Natural killer cell (primary cell): ENCODE results near the gene ST6GALNAC3. TPM values are rescaled to one million over a fixed set of nuclear protein-coding genes. Genes with fewer than 3 reads are reported as not detected.

Experiments
- ATAC-seq, 3 donors: fragments of 150-1000 bp in 2 of 3; fragments of 200-7000 bp in 1 of 3; cut with Tn5 transposase; 1 replicate in 1 of 3; 2 replicates in 2 of 3; pipeline ENCODE4 v1.10.0; 2021; ENCODE audit warnings: mild to moderate bottlenecking in 2 of 3, moderate library complexity in 2 of 3
- DNase-seq, 2 donors: peaks; one replicate each; pipeline versions ENCODE4 v3.0.0 to v3.0.0-alpha.2; 2013 to 2021; ENCODE audit warnings: mixed read lengths in 1 of 2
- H3K27ac ChIP-seq: one replicate; pipeline ENCODE4 v1.5.1; 2013; ENCODE audit warnings: mild to moderate bottlenecking, low read length
- H3K27me3 ChIP-seq: one replicate; pipeline ENCODE4 v1.6.1; 2013; ENCODE audit warnings: low read length; ENCODE audit not compliant: control insufficient read depth, insufficient read depth
- H3K36me3 ChIP-seq: one replicate; pipeline ENCODE4 v1.6.1; 2013; ENCODE audit warnings: low read length; ENCODE audit not compliant: control insufficient read depth, insufficient read depth
- H3K4me1 ChIP-seq: one replicate; pipeline ENCODE4 v1.6.1; 2013; ENCODE audit warnings: low read length; ENCODE audit not compliant: control insufficient read depth, insufficient read depth
- H3K4me3 ChIP-seq: one replicate; pipeline ENCODE4 v1.5.1; 2013; ENCODE audit warnings: low read length
- H3K9me3 ChIP-seq: one replicate; pipeline ENCODE4 v1.6.1; 2013; ENCODE audit warnings: low read length; ENCODE audit not compliant: control insufficient read depth, insufficient read depth
- H3K27ac Mint-ChIP-seq, 2 donors: one replicate each; pipeline ENCODE4 v1.8.0; 2022; ENCODE audit warnings: mild to moderate bottlenecking in 2 of 2, mixed read lengths in 2 of 2, moderate library complexity in 1 of 2
- H3K27me3 Mint-ChIP-seq, 2 donors: one replicate each; pipeline ENCODE4 v1.8.0; 2022; ENCODE audit warnings: low read depth in 2 of 2, mixed read lengths in 2 of 2
- H3K36me3 Mint-ChIP-seq: one replicate; pipeline ENCODE4 v1.8.0; 2022; ENCODE audit warnings: mixed read lengths
- H3K4me1 Mint-ChIP-seq, 2 donors: one replicate each; pipeline ENCODE4 v1.8.0; 2022; ENCODE audit warnings: mixed read lengths in 2 of 2
- H3K4me3 Mint-ChIP-seq: one replicate; pipeline ENCODE4 v1.8.0; 2022; ENCODE audit warnings: mild to moderate bottlenecking, moderate library complexity, mixed read lengths
- H3K9me3 Mint-ChIP-seq, 2 donors: one replicate each; pipeline ENCODE4 v1.8.0; 2022; ENCODE audit warnings: mixed read lengths in 2 of 2
- WGBS: methylation state at CpG from one replicate; pipeline ENCODE4 v1.1.7; 2013; ENCODE audit warnings: missing lambda C conversion rate; ENCODE audit not compliant: insufficient coverage; 5-methylcytosine and 5-hydroxymethylcytosine counted together
- intact Hi-C: fragments of 100-400 bp; cut with micrococcal nuclease; formaldehyde crosslinking; loops from one replicate; pipeline ENCODE4 v1.14.2; 2022
- total RNA-seq, 4 donors: library from RNA; stranded (reverse); fragments of 120-200 nt in 1 of 4; gene quantifications; one replicate each; pipeline versions ENCODE4 v1.2.3 to v1.2.4, GENCODE V29; 2013 to 2022
- TF ChIP-seq, protein P1 (sequence below): fragments of 200-600 bp; IDR thresholded peaks from one replicate; pipeline ENCODE4 v1.8.0; 2022; ENCODE audit warnings: antibody characterized with exemption

The ST6GALNAC3 gene
- total RNA-seq, 3 donors from 2014 or later (not counting 1 experiment from before 2014, with no cell fraction given): not detected

DNA sequence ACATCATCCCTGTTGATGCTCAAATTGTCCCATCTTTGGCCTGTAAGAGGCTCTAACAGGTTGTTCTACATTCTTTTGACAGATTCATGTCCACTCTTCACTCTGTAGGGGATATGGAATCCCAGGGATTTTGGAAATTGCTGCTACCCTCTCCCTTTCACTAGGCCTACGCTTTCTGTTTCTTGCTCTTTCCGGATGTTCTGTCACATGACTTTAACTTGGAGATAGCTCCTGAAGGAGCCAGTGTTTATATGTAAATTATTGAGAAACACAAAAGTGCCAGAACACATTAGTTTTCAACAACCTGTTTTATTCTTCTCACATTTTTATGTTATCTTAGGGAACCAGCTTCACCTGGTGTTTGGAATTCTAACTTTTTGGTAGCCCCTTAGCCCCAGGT lies 505.7 kb downstream of the ST6GALNAC3 start:
- Mint-ChIP-seq H3K27ac (no peak overlapping the region), H3K27me3 (no peaks in the 10 kb centered on the region), H3K4me3 (no peak overlapping the region), H3K9me3 (no peaks in the 10 kb centered on the region), H3K36me3 (no peaks in the 10 kb centered on the region), H3K4me1 (no peaks in the 10 kb centered on the region)
- DNase-seq (no peak), ATAC-seq (no peak)
- no peaks in the 10 kb centered on the region for H3K36me3 ChIP-seq
- H3K27me3 ChIP-seq: no peaks in the 10 kb centered on the region
- TF ChIP-seq, protein P1, sequence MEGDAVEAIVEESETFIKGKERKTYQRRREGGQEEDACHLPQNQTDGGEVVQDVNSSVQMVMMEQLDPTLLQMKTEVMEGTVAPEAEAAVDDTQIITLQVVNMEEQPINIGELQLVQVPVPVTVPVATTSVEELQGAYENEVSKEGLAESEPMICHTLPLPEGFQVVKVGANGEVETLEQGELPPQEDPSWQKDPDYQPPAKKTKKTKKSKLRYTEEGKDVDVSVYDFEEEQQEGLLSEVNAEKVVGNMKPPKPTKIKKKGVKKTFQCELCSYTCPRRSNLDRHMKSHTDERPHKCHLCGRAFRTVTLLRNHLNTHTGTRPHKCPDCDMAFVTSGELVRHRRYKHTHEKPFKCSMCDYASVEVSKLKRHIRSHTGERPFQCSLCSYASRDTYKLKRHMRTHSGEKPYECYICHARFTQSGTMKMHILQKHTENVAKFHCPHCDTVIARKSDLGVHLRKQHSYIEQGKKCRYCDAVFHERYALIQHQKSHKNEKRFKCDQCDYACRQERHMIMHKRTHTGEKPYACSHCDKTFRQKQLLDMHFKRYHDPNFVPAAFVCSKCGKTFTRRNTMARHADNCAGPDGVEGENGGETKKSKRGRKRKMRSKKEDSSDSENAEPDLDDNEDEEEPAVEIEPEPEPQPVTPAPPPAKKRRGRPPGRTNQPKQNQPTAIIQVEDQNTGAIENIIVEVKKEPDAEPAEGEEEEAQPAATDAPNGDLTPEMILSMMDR: no peak
- H3K4me1 ChIP-seq: no peaks in the 10 kb centered on the region
- no peaks in the 10 kb centered on the region for H3K9me3 ChIP-seq
- H3K4me3 ChIP-seq: no peak overlapping the region
- WGBS: no CpG with 5 or more reads among the region's 2 CpGs
- intact Hi-C loops: no loop called here
- no peak overlapping the region for H3K27ac ChIP-seq

DNA sequence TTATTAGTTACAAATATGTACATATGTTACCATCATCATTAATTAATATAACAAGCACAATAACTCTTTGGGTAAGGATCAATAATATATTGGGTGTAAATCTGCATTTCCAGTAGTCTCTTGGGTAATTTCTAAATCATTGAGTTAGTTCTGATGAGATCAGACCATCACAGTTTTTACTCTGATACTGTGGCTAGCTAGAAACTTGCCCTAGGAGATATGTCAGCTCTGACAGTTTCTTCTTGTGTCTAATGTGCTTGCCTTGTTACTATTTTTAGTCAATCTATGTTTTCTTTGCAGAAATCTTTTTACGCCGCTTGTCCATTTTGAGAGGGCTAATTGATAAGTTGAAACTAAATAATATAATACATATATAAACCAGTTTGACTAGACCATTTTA lies 507.2 kb downstream of the ST6GALNAC3 start:
- Mint-ChIP-seq H3K9me3 (no peaks in the 10 kb centered on the region), H3K4me3 (no peak overlapping the region), H3K4me1 (no peaks in the 10 kb centered on the region), H3K27me3 (no peaks in the 10 kb centered on the region), H3K36me3 (no peaks in the 10 kb centered on the region), H3K27ac (no peak overlapping the region)
- TF ChIP-seq, protein P1: no peak
- no peak for DNase-seq
- no peak for ATAC-seq
- Histone ChIP-seq H3K4me1 (no peaks in the 10 kb centered on the region), H3K36me3 (no peaks in the 10 kb centered on the region), H3K4me3 (no peak overlapping the region), H3K27ac (no peak overlapping the region), H3K27me3 (no peaks in the 10 kb centered on the region), H3K9me3 (no peaks in the 10 kb centered on the region)
- WGBS: no CpG with 5 or more reads among the region's 2 CpGs
- intact Hi-C loops: no loop called here

DNA sequence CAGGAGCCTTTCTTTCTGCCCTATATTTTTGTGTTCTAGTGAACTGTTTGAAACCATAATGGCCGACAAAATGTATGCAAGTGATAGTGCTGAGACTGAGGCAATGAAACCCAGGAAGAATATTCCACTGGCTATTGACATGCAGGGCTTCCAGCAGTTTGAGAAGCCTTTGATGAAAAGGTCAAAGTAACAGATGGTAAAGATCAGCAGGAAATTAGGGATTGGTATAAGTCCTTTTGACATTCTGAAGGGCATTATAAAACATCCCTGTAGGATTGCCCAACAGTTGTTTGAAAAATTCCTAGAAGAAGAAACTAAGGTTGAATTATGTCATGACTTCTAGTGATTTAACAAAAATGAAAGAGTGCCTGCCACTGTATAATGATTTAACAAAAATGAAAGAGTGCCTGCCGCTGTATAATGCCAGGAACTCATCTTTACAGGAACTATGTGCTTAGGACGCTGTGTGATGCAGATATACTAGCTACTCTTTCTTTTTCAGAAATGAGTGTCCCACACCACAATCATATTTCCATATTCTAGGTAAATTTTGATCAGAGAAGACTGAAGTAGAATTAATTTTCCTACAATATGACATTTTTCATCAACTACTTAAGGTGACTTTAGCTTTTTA lies 508.8 kb downstream of the ST6GALNAC3 start:
- H3K27me3 ChIP-seq: no peaks in the 10 kb centered on the region
- ATAC-seq: no peak
- Mint-ChIP-seq H3K4me3 (no peak overlapping the region), H3K27me3 (no peaks in the 10 kb centered on the region), H3K36me3 (no peaks in the 10 kb centered on the region), H3K9me3 (no peaks in the 10 kb centered on the region), H3K4me1 (no peaks in the 10 kb centered on the region), H3K27ac (no peak overlapping the region)
- WGBS: 97% methylated on average over 3 of the region's 3 CpGs
- H3K4me1 ChIP-seq: no peaks in the 10 kb centered on the region
- H3K36me3 ChIP-seq: no peaks in the 10 kb centered on the region
- intact Hi-C loops: no loop called here
- no peak overlapping the region for H3K27ac ChIP-seq
- TF ChIP-seq, protein P1: no peak
- DNase-seq: no peak
- H3K4me3 ChIP-seq: no peak overlapping the region
- no peaks in the 10 kb centered on the region for H3K9me3 ChIP-seq

DNA sequence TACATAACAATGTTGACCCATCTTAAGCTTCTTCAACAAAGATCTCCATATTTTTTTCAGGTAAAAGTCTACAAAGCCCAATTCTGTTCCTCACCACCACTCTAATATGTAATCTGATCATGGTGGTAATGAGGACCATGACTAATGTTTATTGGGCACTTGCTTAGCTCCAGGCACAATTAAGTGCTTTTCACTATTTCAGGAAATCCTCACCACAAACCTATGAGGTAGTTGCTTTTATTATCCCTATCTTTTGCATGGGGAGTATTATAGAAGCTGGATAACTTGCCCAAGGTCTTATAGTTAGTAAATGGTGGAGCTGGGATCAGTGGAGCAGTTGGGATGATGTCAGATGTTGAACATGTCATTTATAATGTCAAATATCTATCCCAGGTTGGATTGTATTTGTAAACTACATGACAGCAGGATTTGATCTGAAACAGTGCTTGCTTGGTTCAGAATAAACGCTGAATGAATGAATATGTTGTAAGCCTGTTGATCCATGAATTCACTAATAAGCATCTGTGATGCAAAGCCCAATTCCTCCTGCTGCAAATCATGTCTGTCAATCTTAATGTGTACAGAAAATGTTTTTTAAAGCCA lies 509.4 kb downstream of the ST6GALNAC3 start:
- Histone ChIP-seq H3K4me3 (no peak overlapping the region), H3K36me3 (no peaks in the 10 kb centered on the region), H3K27me3 (no peaks in the 10 kb centered on the region), H3K27ac (no peak overlapping the region), H3K9me3 (no peaks in the 10 kb centered on the region), H3K4me1 (no peaks in the 10 kb centered on the region)
- ATAC-seq (no peak), DNase-seq (no peak)
- no peaks in the 10 kb centered on the region for H3K27me3 Mint-ChIP-seq
- H3K36me3 Mint-ChIP-seq: no peaks in the 10 kb centered on the region
- intact Hi-C loops: no loop called here
- TF ChIP-seq, protein P1: no peak
- no peak overlapping the region for H3K27ac Mint-ChIP-seq
- H3K4me1 Mint-ChIP-seq: no peaks in the 10 kb centered on the region
- WGBS: 92% methylated on average over 1 of the region's 1 CpG
- H3K9me3 Mint-ChIP-seq: no peaks in the 10 kb centered on the region
- no peak overlapping the region for H3K4me3 Mint-ChIP-seq
